ENCODE data around the gene BRI3BP. TPM values are rescaled to one million over a fixed set of nuclear protein-coding genes. Genes with fewer than 3 reads are reported as not detected.

The BRI3BP gene
- total RNA-seq, 1 experiment from 2014 or later = 31.9 TPM

DNA sequence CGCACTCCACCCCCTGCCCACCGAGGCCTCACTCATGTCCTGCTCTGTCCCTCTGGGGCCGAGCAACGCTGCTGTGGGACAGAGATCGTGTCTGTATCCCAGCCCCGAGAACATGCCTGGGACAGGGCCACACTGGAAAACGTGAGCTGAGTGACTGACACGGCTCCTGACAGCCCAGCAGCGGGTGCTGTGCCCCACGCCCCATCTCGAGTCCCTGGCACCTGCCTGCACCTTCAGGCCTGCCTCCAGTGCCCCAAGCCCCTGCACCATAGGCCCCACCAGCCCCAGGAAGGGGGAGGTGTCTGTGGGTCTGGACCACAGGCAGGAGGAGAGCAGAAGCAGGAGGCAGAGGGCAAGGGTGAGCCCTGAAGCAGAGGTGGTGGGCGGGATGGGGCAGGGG is 44.4 kb upstream of the BRI3BP start:
- H2AFZ ChIP-seq (ENCODE audit: low read length) = no peak overlapping the region
- H3K36me3 ChIP-seq (ENCODE audit: low read depth, low read length) = peaks cover 45% of the 10 kb centered on the region
- ChIA-PET CTCF (no interaction called here), POLR2A (ENCODE audit: unreplicated experiment) (no interaction called here)
- H3K4me3 ChIP-seq (ENCODE audit: low read length) = no peak overlapping the region
- H3F3A ChIP-seq (ENCODE audit: low read length, unreplicated experiment) = no peaks in the 10 kb centered on the region
- TF ChIP-seq CTCF (conservative IDR thresholded peaks at IDR 0.05; ENCODE audit: low read depth, low read length) (no peak), EZH2phosphoT487 (IDR thresholded peaks at IDR 0.05; ENCODE audit: borderline replicate concordance, low read length) (no peak), EZH2 (IDR thresholded peaks at IDR 0.05; ENCODE audit: low read length, unreplicated experiment) (no peak)
- intact Hi-C loops (cut with micrococcal nuclease) = no loop called here
- BruUV-seq (replicated peaks) = no TSS peak
- H3K27me3 ChIP-seq (ENCODE audit: low read length) = no peaks in the 10 kb centered on the region
- no peaks in the 10 kb centered on the region for H3K4me1 ChIP-seq (ENCODE audit: insufficient read depth, low read length)
- DNase-seq = no peak
- no peaks in the 10 kb centered on the region for H3K9me2 ChIP-seq (replicated peaks; ENCODE audit: low read length)
- no peak overlapping the region for H3K4me2 ChIP-seq (ENCODE audit: low read length)
- no peaks in the 10 kb centered on the region for H4K20me1 ChIP-seq (ENCODE audit: low read length)
- H3K79me2 ChIP-seq (ENCODE audit: low read length) = no peaks in the 10 kb centered on the region
- no peak overlapping the region for H3K9ac ChIP-seq (ENCODE audit: low read length)
- no peaks in the 10 kb centered on the region for H3K9me3 ChIP-seq (ENCODE audit: low read length)
- ATAC-seq = no peak
- H3K27ac ChIP-seq (ENCODE audit: low read length) = no peak overlapping the region

DNA sequence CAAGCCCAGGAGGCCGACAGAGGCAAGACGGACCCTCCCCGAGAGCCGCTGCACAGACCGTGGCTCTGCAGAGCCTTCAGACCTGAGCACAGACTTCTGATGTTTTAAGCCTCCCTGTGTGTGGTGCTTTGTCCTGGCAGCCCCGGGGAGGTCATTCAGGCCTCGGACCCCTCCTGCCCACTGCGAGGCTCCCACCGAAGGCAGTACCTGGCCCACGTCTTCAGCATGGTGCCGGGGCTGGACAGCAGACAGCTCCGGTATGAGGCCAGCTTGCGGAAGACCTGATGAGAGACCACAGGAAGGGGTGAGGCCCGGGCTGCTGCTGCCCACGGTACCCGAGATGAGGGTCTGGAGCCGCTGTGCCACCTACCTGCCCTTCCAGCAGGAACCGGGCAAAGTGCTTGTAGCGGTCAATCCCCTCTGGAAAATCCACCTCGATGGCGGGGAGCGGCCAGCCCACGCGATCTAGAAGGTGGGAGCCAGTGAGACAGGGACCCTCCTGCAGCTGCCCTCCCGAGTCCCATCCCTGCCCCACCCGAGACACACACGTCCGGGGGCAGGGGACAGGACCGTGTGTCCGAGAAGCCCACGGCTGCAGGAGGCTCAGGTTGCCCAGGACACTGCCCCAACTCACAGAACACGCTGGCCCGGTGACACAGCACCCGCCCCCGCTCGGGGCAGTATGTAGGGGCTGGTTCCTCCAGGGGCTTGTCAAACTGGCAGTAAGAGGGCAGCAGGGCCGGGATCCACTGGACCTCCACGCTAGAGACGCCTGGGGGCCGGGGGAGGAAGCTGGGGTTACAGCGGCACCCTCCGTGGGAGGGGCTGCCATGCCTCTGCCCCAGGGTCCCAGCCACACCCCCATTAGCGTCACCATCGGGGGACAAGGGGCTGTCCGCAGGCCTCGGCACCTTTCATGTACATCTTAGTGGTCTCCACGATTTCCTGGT is 43.4 kb upstream of the BRI3BP start:
- H3K9me2 ChIP-seq (replicated peaks; ENCODE audit: low read length) = no peaks in the 10 kb centered on the region
- no peak for ATAC-seq
- ChIA-PET POLR2A (ENCODE audit: unreplicated experiment) (no interaction called here), CTCF (no interaction called here)
- DNase-seq = no peak
- H3F3A ChIP-seq (ENCODE audit: low read length, unreplicated experiment) = no peaks in the 10 kb centered on the region
- no peak overlapping the region for H3K4me2 ChIP-seq (ENCODE audit: low read length)
- H2AFZ ChIP-seq (ENCODE audit: low read length) = no peak overlapping the region
- no peaks in the 10 kb centered on the region for H4K20me1 ChIP-seq (ENCODE audit: low read length)
- no peak overlapping the region for H3K4me3 ChIP-seq (ENCODE audit: low read length)
- no peaks in the 10 kb centered on the region for H3K9me3 ChIP-seq (ENCODE audit: low read length)
- no peaks in the 10 kb centered on the region for H3K4me1 ChIP-seq (ENCODE audit: insufficient read depth, low read length)
- H3K79me2 ChIP-seq (ENCODE audit: low read length) = no peaks in the 10 kb centered on the region
- no peak overlapping the region for H3K27ac ChIP-seq (ENCODE audit: low read length)
- peaks cover 47% of the 10 kb centered on the region for H3K36me3 ChIP-seq (ENCODE audit: low read depth, low read length)
- no TSS peak for BruUV-seq (replicated peaks)
- intact Hi-C loops (cut with micrococcal nuclease) = no loop called here
- TF ChIP-seq CTCF (conservative IDR thresholded peaks at IDR 0.05; ENCODE audit: low read depth, low read length) (no peak), EZH2 (IDR thresholded peaks at IDR 0.05; ENCODE audit: low read length, unreplicated experiment) (no peak), EZH2phosphoT487 (IDR thresholded peaks at IDR 0.05; ENCODE audit: borderline replicate concordance, low read length) (no peak)
- H3K9ac ChIP-seq (ENCODE audit: low read length) = no peak overlapping the region
- H3K27me3 ChIP-seq (ENCODE audit: low read length) = no peaks in the 10 kb centered on the region

DNA sequence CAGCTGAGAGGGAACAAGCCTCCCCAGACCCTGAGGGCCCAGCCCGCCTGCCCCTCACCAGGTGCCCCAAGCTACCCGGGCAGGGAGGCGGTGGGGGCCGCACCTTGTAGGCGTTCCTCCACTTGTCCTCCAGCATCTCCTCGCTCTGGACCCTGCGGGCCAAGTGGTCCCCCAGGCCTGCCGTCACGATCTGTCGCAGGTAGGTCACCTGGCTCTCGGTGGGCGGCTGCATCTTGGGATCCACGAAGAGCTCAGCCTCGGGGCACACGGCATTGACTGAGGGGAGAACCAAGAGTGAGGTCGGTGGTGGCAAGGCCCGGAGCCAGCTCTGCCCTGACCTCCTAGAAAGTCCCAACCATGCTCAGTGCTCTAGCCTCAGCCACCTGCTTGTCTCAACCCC is 41.1 kb upstream of the BRI3BP start:
- Histone ChIP-seq H3K36me3 (ENCODE audit: low read depth, low read length) (peaks cover 56% of the 10 kb centered on the region), H3K9ac (ENCODE audit: low read length) (no peak overlapping the region), H3K4me2 (ENCODE audit: low read length) (no peak overlapping the region), H2AFZ (ENCODE audit: low read length) (no peak overlapping the region), H3K79me2 (ENCODE audit: low read length) (no peaks in the 10 kb centered on the region), H3K9me2 (replicated peaks; ENCODE audit: low read length) (no peaks in the 10 kb centered on the region), H3K27ac (ENCODE audit: low read length) (no peak overlapping the region), H3K27me3 (ENCODE audit: low read length) (no peaks in the 10 kb centered on the region), H3F3A (ENCODE audit: low read length, unreplicated experiment) (no peaks in the 10 kb centered on the region), H3K4me1 (ENCODE audit: insufficient read depth, low read length) (no peaks in the 10 kb centered on the region), H4K20me1 (ENCODE audit: low read length) (no peaks in the 10 kb centered on the region), H3K4me3 (ENCODE audit: low read length) (no peak overlapping the region), H3K9me3 (ENCODE audit: low read length) (no peaks in the 10 kb centered on the region)
- CTCF ChIA-PET = no interaction called here
- POLR2A ChIA-PET (ENCODE audit: unreplicated experiment) = no interaction called here
- no peak for TF ChIP-seq CTCF (conservative IDR thresholded peaks at IDR 0.05; ENCODE audit: low read depth, low read length)
- TF ChIP-seq EZH2phosphoT487 (IDR thresholded peaks at IDR 0.05; ENCODE audit: borderline replicate concordance, low read length) = no peak
- no peak for TF ChIP-seq EZH2 (IDR thresholded peaks at IDR 0.05; ENCODE audit: low read length, unreplicated experiment)
- DNase-seq = no peak
- intact Hi-C loops (cut with micrococcal nuclease) = no loop called here
- BruUV-seq (replicated peaks) = no TSS peak
- no peak for ATAC-seq
